ENCODE measurements around the gene CYTH4. TPM values are rescaled to one million over a fixed set of nuclear protein-coding genes. Genes with fewer than 3 reads are reported as not detected.
"Not testable (repeated sequence)": the region's sequence is repeated elsewhere in the genome, so short reads cannot be mapped to it uniquely, and the experiment has no call there.

The CYTH4 gene
- total RNA-seq, 2 donors from 2014 or later: 20.7 to 31.7 TPM

- DNase-seq (ENCODE audit: low spot score): no peak
- intact Hi-C loops (cut with DNase I): no loop called here
Observed at GRCh38 chr22:37317698-37318210, 35.4 kb downstream of the CYTH4 start.

- no peak for DNase-seq (ENCODE audit: low spot score)
- intact Hi-C loops (cut with DNase I): no loop called here
Observed at GRCh38 chr22:37318364-37319109, 36.2 kb downstream of the CYTH4 start.

GRCh38 chr22:37319469-37319868 lies 37.2 kb downstream of the CYTH4 start:
- intact Hi-C loops (cut with DNase I): no loop called here
- no peak for DNase-seq (ENCODE audit: low spot score)

GRCh38 chr22:37320726-37321677 lies 38.7 kb downstream of the CYTH4 start:
- intact Hi-C loops (cut with DNase I): loop anchor here in 1 of 2 donors (10.0 kb wide), 1 partner anchor 144 kb away; no protein-coding TSS in a partner anchor

GRCh38 chr22:37324340-37325038 lies 42.2 kb downstream of the CYTH4 start:
- DNase-seq (ENCODE audit: low spot score): no peak
- intact Hi-C loops (cut with DNase I): loop anchor here in 1 of 2 donors (10.0 kb wide), 1 partner anchor 140 kb away; no protein-coding TSS in a partner anchor

More at GRCh38 chr22:37320726-37321677, 38.7 kb downstream of the CYTH4 start:
- DNase-seq (ENCODE audit: low spot score): no peak

GRCh38 chr22:37325039-37325395 lies 42.7 kb downstream of the CYTH4 start:
- intact Hi-C loops (cut with DNase I): loop anchor here in 1 of 2 donors (10.0 kb wide), 1 partner anchor 140 kb away; no protein-coding TSS in a partner anchor
- no peak for DNase-seq (ENCODE audit: low spot score)

GRCh38 chr22:37326726-37327125 lies 44.4 kb downstream of the CYTH4 start:
- intact Hi-C loops (cut with DNase I): loop anchor here in 1 of 2 donors (10.0 kb wide), 1 partner anchor 138 kb away; no protein-coding TSS in a partner anchor
- DNase-seq (ENCODE audit: low spot score): no peak

GRCh38 chr22:37328017-37328416 lies 45.7 kb downstream of the CYTH4 start:
- DNase-seq (ENCODE audit: low spot score): no peak
- intact Hi-C loops (cut with DNase I): loop anchor here in 1 of 2 donors (2.0 to 10.0 kb wide), 2 partner anchors 35 to 137 kb away; no protein-coding TSS in a partner anchor

- DNase-seq (ENCODE audit: low spot score): not testable (repeated sequence)
- intact Hi-C loops (cut with DNase I): loop anchor here in 1 of 2 donors (2.0 to 10.0 kb wide), 2 partner anchors 34 to 136 kb away; no protein-coding TSS in a partner anchor
Observed at GRCh38 chr22:37328538-37329237, 46.4 kb downstream of the CYTH4 start.

- no peak for DNase-seq (ENCODE audit: low spot score)
- intact Hi-C loops (cut with DNase I): loop anchor here in 1 of 2 donors (2.0 to 10.0 kb wide), 2 partner anchors 33 to 135 kb away; no protein-coding TSS in a partner anchor
Observed at GRCh38 chr22:37329238-37330140, 47.2 kb downstream of the CYTH4 start.

- no peak for DNase-seq (ENCODE audit: low spot score)
- intact Hi-C loops (cut with DNase I): no loop called here
Observed at GRCh38 chr22:37330200-37331033, 48.1 kb downstream of the CYTH4 start.

GRCh38 chr22:37331034-37331428 lies 48.7 kb downstream of the CYTH4 start:
- no peak for DNase-seq (ENCODE audit: low spot score)
- intact Hi-C loops (cut with DNase I): no loop called here

- intact Hi-C loops (cut with DNase I): no loop called here
- DNase-seq (ENCODE audit: low spot score): no peak
Observed at GRCh38 chr22:37331856-37332536, 49.7 kb downstream of the CYTH4 start.

GRCh38 chr22:37333724-37334460 lies 51.6 kb downstream of the CYTH4 start:
- intact Hi-C loops (cut with DNase I): no loop called here
- no peak for DNase-seq (ENCODE audit: low spot score)

- intact Hi-C loops (cut with DNase I): no loop called here
- no peak for DNase-seq (ENCODE audit: low spot score)
Observed at GRCh38 chr22:37334461-37334858, 52.2 kb downstream of the CYTH4 start.

Measured in posterior vena cava (tissue), 2 donors.